ENCODE data around the gene CHPF2.

DNA sequence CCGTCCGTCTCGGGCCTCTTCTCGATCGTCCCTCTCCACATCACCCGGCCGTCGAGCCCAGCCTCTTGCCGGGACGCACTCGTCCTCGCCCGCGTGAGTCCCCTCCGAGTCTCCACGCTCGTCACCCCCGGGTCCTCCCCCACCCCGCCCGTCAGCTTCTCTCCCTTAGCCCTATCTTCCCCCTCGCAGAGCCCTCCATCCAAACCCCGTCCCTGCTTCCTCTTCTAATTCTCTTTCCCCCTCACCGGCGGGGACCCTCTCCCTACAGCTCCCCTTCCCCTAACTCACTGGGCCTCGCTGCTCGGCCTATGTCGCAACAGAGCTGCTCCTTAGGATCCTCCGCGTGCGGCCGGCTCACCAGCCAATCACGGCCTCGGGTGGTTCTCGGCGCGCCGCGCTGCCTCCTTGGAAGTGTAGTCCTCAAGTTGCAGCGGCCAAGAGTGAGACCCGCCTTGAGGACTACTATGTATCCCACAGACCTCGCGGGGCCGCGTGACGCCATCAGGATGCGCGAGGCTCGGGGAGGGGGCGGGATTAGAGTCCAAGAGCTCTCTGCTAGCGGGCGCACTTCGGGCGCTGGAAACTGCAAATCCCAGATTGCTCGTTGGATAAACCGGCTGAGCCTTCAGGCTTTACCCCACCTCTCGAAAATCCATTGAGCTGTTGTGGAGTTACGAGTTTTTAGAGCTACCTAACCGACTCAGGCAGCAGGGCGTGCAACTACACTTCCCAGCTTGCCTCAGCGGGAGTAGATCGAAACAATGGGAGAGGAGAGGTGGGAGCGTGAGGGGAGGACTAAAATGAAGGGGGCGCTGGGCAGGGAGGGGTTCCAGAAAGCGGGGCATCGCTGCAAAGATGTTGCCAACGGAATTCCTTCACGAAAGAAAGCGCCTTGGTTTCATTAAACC is 5.2 kb upstream of the CHPF2 start, which contains the start of gene ABCF2:
- TF ChIP-seq, protein P1, sequence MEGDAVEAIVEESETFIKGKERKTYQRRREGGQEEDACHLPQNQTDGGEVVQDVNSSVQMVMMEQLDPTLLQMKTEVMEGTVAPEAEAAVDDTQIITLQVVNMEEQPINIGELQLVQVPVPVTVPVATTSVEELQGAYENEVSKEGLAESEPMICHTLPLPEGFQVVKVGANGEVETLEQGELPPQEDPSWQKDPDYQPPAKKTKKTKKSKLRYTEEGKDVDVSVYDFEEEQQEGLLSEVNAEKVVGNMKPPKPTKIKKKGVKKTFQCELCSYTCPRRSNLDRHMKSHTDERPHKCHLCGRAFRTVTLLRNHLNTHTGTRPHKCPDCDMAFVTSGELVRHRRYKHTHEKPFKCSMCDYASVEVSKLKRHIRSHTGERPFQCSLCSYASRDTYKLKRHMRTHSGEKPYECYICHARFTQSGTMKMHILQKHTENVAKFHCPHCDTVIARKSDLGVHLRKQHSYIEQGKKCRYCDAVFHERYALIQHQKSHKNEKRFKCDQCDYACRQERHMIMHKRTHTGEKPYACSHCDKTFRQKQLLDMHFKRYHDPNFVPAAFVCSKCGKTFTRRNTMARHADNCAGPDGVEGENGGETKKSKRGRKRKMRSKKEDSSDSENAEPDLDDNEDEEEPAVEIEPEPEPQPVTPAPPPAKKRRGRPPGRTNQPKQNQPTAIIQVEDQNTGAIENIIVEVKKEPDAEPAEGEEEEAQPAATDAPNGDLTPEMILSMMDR (IDR thresholded peaks at IDR 0.05) = no peak
- no peak for TF ChIP-seq EP300 (IDR thresholded peaks at IDR 0.05)
